ENCODE data around the gene SBK1.

Gene SBK1

GRCh38 chr16:28308794-28309584 is 16.7 kb downstream of the SBK1 start:
- H3K9ac ChIP-seq (ENCODE audit: insufficient read length, low read depth) = no peak overlapping the region
- TF ChIP-seq SUZ12 (IDR thresholded peaks at IDR 0.05; ENCODE audit: extremely low read depth, insufficient read depth, insufficient read length) (no peak), YY1 (IDR thresholded peaks at IDR 0.05; ENCODE audit: insufficient read depth, insufficient read length) (no peak), ZNF274 (IDR thresholded peaks at IDR 0.05; ENCODE audit: low read depth, low read length) (no peak)
- no peaks in the 10 kb centered on the region for H3K27me3 ChIP-seq (ENCODE audit: insufficient read depth, insufficient read length)
- H3K4me1 ChIP-seq (ENCODE audit: insufficient read depth, insufficient read length) = peaks cover 5% of the 10 kb centered on the region
- no peak for DNase-seq (ENCODE audit: low read depth, low spot score)
- H3K9me3 ChIP-seq (ENCODE audit: insufficient read depth, low read length) = no peaks in the 10 kb centered on the region
- no peak overlapping the region for H3K4me3 ChIP-seq (ENCODE audit: insufficient read length, low read depth)
- no peaks in the 10 kb centered on the region for H3K36me3 ChIP-seq (ENCODE audit: insufficient read depth, insufficient read length, low read length)

GRCh38 chr16:28309811-28310311 is 17.5 kb downstream of the SBK1 start:
- Histone ChIP-seq H3K9ac (ENCODE audit: insufficient read length, low read depth) (no peak overlapping the region), H3K27me3 (ENCODE audit: insufficient read depth, insufficient read length) (no peaks in the 10 kb centered on the region), H3K4me3 (ENCODE audit: insufficient read length, low read depth) (no peak overlapping the region), H3K9me3 (ENCODE audit: insufficient read depth, low read length) (no peaks in the 10 kb centered on the region), H3K4me1 (ENCODE audit: insufficient read depth, insufficient read length) (peaks cover 5% of the 10 kb centered on the region), H3K36me3 (ENCODE audit: insufficient read depth, insufficient read length, low read length) (no peaks in the 10 kb centered on the region)
- DNase-seq (ENCODE audit: low read depth, low spot score) = no peak
- TF ChIP-seq YY1 (IDR thresholded peaks at IDR 0.05; ENCODE audit: insufficient read depth, insufficient read length) (no peak), SUZ12 (IDR thresholded peaks at IDR 0.05; ENCODE audit: extremely low read depth, insufficient read depth, insufficient read length) (no peak), ZNF274 (IDR thresholded peaks at IDR 0.05; ENCODE audit: low read depth, low read length) (no peak)

DNA sequence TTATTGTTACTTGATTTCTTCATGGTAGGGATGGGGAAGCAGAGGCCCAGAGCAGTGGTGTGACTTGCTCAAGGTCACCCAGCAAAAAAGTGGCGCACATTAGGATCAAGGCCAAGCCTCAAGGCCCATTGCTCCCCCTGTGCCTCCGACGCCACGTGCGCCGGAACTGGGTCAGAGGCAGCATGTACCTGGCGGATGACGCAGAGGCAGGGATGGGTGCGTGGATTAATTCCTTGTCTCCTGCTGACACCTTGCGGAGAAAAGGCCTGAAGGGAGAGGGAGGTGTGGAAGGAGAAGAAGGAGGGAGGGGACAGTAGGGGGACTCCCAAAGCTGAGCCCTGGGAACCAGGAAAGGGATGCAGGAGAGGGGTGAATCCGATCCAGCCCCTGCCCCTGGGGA is 18.5 kb downstream of the SBK1 start:
- no peaks in the 10 kb centered on the region for H3K27me3 ChIP-seq (ENCODE audit: insufficient read depth, insufficient read length)
- peaks cover 5% of the 10 kb centered on the region for H3K4me1 ChIP-seq (ENCODE audit: insufficient read depth, insufficient read length)
- DNase-seq (ENCODE audit: low read depth, low spot score) = no peak
- H3K4me3 ChIP-seq (ENCODE audit: insufficient read length, low read depth) = no peak overlapping the region
- no peak for TF ChIP-seq SUZ12 (IDR thresholded peaks at IDR 0.05; ENCODE audit: extremely low read depth, insufficient read depth, insufficient read length)
- TF ChIP-seq YY1 (IDR thresholded peaks at IDR 0.05; ENCODE audit: insufficient read depth, insufficient read length) = no peak
- no peak for TF ChIP-seq ZNF274 (IDR thresholded peaks at IDR 0.05; ENCODE audit: low read depth, low read length)
- no peak overlapping the region for H3K9ac ChIP-seq (ENCODE audit: insufficient read length, low read depth)
- H3K9me3 ChIP-seq (ENCODE audit: insufficient read depth, low read length) = no peaks in the 10 kb centered on the region
- H3K36me3 ChIP-seq (ENCODE audit: insufficient read depth, insufficient read length, low read length) = no peaks in the 10 kb centered on the region

- Histone ChIP-seq H3K4me3 (ENCODE audit: insufficient read length, low read depth) (no peak overlapping the region), H3K36me3 (ENCODE audit: insufficient read depth, insufficient read length, low read length) (no peaks in the 10 kb centered on the region), H3K9me3 (ENCODE audit: insufficient read depth, low read length) (no peaks in the 10 kb centered on the region), H3K9ac (ENCODE audit: insufficient read length, low read depth) (no peak overlapping the region), H3K27me3 (ENCODE audit: insufficient read depth, insufficient read length) (no peaks in the 10 kb centered on the region), H3K4me1 (ENCODE audit: insufficient read depth, insufficient read length) (peaks cover 5% of the 10 kb centered on the region)
- DNase-seq (ENCODE audit: low read depth, low spot score) = no peak
- TF ChIP-seq SUZ12 (IDR thresholded peaks at IDR 0.05; ENCODE audit: extremely low read depth, insufficient read depth, insufficient read length) (no peak), ZNF274 (IDR thresholded peaks at IDR 0.05; ENCODE audit: low read depth, low read length) (no peak), YY1 (IDR thresholded peaks at IDR 0.05; ENCODE audit: insufficient read depth, insufficient read length) (no peak)
These were observed 19.1 kb downstream of the SBK1 start for GRCh38 chr16:28311413-28311812.

DNA sequence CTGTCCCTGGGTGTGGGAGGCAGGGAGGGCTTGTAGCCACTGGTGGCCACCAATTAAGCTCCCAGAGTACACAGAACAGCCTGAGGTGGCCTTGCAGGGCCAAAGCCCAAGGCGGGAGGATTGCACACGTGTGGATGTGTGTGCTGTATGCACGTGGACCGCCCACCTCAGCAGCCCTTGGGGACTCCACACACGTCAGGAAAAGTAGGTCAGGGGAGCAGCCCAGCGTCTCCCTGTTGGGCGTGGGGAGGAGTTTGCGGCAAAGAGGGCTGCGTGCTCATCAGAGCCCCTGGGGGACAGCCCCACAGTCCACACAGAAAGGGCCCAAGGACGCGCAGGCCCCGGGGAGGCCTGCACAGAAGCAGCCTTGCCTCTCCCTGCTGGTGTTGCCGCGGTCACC is 19.6 kb downstream of the SBK1 start:
- peaks cover 6% of the 10 kb centered on the region for H3K4me1 ChIP-seq (ENCODE audit: insufficient read depth, insufficient read length)
- no peak overlapping the region for H3K4me3 ChIP-seq (ENCODE audit: insufficient read length, low read depth)
- DNase-seq (ENCODE audit: low read depth, low spot score) = no peak
- TF ChIP-seq SUZ12 (IDR thresholded peaks at IDR 0.05; ENCODE audit: extremely low read depth, insufficient read depth, insufficient read length) (no peak), YY1 (IDR thresholded peaks at IDR 0.05; ENCODE audit: insufficient read depth, insufficient read length) (no peak), ZNF274 (IDR thresholded peaks at IDR 0.05; ENCODE audit: low read depth, low read length) (no peak)
- H3K36me3 ChIP-seq (ENCODE audit: insufficient read depth, insufficient read length, low read length) = no peaks in the 10 kb centered on the region
- H3K9ac ChIP-seq (ENCODE audit: insufficient read length, low read depth) = no peak overlapping the region
- no peaks in the 10 kb centered on the region for H3K9me3 ChIP-seq (ENCODE audit: insufficient read depth, low read length)
- H3K27me3 ChIP-seq (ENCODE audit: insufficient read depth, insufficient read length) = no peaks in the 10 kb centered on the region

- Histone ChIP-seq H3K9me3 (ENCODE audit: insufficient read depth, low read length) (no peaks in the 10 kb centered on the region), H3K27me3 (ENCODE audit: insufficient read depth, insufficient read length) (no peaks in the 10 kb centered on the region), H3K9ac (ENCODE audit: insufficient read length, low read depth) (no peak overlapping the region), H3K36me3 (ENCODE audit: insufficient read depth, insufficient read length, low read length) (no peaks in the 10 kb centered on the region), H3K4me1 (ENCODE audit: insufficient read depth, insufficient read length) (peaks cover 7% of the 10 kb centered on the region), H3K4me3 (ENCODE audit: insufficient read length, low read depth) (no peak overlapping the region)
- no peak for TF ChIP-seq YY1 (IDR thresholded peaks at IDR 0.05; ENCODE audit: insufficient read depth, insufficient read length)
- no peak for TF ChIP-seq ZNF274 (IDR thresholded peaks at IDR 0.05; ENCODE audit: low read depth, low read length)
- no peak for TF ChIP-seq SUZ12 (IDR thresholded peaks at IDR 0.05; ENCODE audit: extremely low read depth, insufficient read depth, insufficient read length)
- DNase-seq (ENCODE audit: low read depth, low spot score) = no peak
These were observed 20.0 kb downstream of the SBK1 start for GRCh38 chr16:28312327-28312726.

DNA sequence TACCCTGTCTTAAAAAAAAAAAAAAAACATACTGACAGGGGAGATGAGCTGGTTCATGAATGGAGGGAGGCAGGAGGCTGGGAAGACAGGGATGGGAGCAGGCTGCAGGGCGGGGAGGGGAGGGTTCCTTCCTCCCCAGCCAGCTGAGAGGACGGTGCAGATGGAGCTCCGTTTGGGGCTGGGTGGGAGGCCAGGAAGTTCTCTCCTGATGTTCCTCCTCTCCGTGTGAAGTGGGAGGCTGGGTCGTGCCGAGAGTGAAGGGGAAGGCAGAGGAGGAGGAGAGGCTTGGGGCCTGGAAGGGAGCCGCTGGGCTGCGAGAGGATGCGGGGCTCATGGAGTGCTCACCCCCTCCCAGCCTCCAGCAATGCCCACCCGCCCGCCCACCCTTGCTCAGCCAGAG is 21.3 kb downstream of the SBK1 start:
- Histone ChIP-seq H3K27me3 (ENCODE audit: insufficient read depth, insufficient read length) (no peaks in the 10 kb centered on the region), H3K9ac (ENCODE audit: insufficient read length, low read depth) (no peak overlapping the region), H3K4me1 (ENCODE audit: insufficient read depth, insufficient read length) (peaks cover 7% of the 10 kb centered on the region), H3K4me3 (ENCODE audit: insufficient read length, low read depth) (no peak overlapping the region), H3K9me3 (ENCODE audit: insufficient read depth, low read length) (no peaks in the 10 kb centered on the region), H3K36me3 (ENCODE audit: insufficient read depth, insufficient read length, low read length) (no peaks in the 10 kb centered on the region)
- no peak for DNase-seq (ENCODE audit: low read depth, low spot score)
- TF ChIP-seq SUZ12 (IDR thresholded peaks at IDR 0.05; ENCODE audit: extremely low read depth, insufficient read depth, insufficient read length) = no peak
- TF ChIP-seq YY1 (IDR thresholded peaks at IDR 0.05; ENCODE audit: insufficient read depth, insufficient read length) = no peak
- no peak for TF ChIP-seq ZNF274 (IDR thresholded peaks at IDR 0.05; ENCODE audit: low read depth, low read length)

Measured in NT2/D1 (cell line).